Hepatocyte (in vitro differentiated cells): Measurements from ENCODE around the gene SLC39A8.

Source experiments
- EZH2 ChIP-seq: fragments of 200-600 bp; sonication (generic); IDR thresholded peaks from 2 replicates; pipeline ENCODE4 v1.6.1; 2016; ENCODE audit warnings: antibody characterized with exemption, mild to moderate bottlenecking, borderline replicate concordance
- TF ChIP-seq, protein P1 (sequence below): fragments of 200-600 bp; sonication (generic); IDR thresholded peaks from 2 replicates; pipeline ENCODE4 v1.5.1; 2016; ENCODE audit warnings: antibody characterized with exemption, mild to moderate bottlenecking; ENCODE audit not compliant: poor library complexity

DNA sequence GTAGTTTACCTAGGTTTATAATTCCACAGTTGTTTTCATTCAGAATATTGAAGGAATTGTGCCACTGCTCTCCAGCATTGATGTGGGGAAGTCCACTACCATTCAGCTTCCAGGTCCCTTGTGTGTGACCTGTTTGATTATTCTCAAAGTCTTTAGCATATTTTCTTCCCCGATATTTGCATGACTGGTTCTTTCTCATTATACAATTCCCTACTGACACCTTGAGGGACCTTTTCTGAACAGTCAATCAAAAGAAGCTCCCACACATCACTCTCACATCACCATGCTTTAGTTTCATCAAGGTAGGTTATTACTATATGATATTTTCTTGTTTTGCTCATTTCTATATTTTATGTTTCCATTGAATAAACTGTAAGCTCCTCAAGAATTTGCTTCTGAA is 44.1 kb downstream of the SLC39A8 start:
- TF ChIP-seq, protein P1, sequence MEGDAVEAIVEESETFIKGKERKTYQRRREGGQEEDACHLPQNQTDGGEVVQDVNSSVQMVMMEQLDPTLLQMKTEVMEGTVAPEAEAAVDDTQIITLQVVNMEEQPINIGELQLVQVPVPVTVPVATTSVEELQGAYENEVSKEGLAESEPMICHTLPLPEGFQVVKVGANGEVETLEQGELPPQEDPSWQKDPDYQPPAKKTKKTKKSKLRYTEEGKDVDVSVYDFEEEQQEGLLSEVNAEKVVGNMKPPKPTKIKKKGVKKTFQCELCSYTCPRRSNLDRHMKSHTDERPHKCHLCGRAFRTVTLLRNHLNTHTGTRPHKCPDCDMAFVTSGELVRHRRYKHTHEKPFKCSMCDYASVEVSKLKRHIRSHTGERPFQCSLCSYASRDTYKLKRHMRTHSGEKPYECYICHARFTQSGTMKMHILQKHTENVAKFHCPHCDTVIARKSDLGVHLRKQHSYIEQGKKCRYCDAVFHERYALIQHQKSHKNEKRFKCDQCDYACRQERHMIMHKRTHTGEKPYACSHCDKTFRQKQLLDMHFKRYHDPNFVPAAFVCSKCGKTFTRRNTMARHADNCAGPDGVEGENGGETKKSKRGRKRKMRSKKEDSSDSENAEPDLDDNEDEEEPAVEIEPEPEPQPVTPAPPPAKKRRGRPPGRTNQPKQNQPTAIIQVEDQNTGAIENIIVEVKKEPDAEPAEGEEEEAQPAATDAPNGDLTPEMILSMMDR = no peak
- TF ChIP-seq EZH2 = no peak
